ENCODE measurements around the gene GHDC. TPM values are rescaled to one million over a fixed set of nuclear protein-coding genes. Genes with fewer than 3 reads are reported as not detected.

Gene GHDC
- total and polyA plus RNA-seq, 2 of the 13 experiments (the other 11 are each of a cell fraction or from before 2014, with no cell fraction given), result 15.4 to 22.5 TPM

GRCh38 chr17:42180922-42181850 is 13.1 kb downstream of the GHDC start, which contains the start of gene KCNH4 (continued):
- TF ChIP-seq POGK (CRISPR knock-in tag; conservative IDR thresholded peaks at IDR 0.05) (no peak), ZNF562 (CRISPR knock-in tag; IDR thresholded peaks at IDR 0.05; ENCODE audit: borderline replicate concordance) (no peak), ZKSCAN5 (CRISPR knock-in tag; IDR thresholded peaks at IDR 0.05) (no peak), ZBTB26 (CRISPR knock-in tag; IDR thresholded peaks at IDR 0.05; ENCODE audit: borderline replicate concordance) (no peak), NCOA1 (CRISPR knock-in tag; IDR thresholded peaks at IDR 0.05) (no peak), CERS6 (CRISPR knock-in tag; IDR thresholded peaks at IDR 0.05) (no peak), ELF3 (CRISPR knock-in tag; IDR thresholded peaks at IDR 0.05) (no peak), FOSL1 (CRISPR knock-in tag; IDR thresholded peaks at IDR 0.05; ENCODE audit: borderline replicate concordance) (no peak), ZNF383 (CRISPR knock-in tag; IDR thresholded peaks at IDR 0.05; ENCODE audit: borderline replicate concordance) (no peak), SOX5 (CRISPR knock-in tag; IDR thresholded peaks at IDR 0.05; ENCODE audit: borderline replicate concordance) (no peak), ZBTB7B (CRISPR knock-in tag; IDR thresholded peaks at IDR 0.05) (no peak), ETV6 (CRISPR knock-in tag; conservative IDR thresholded peaks at IDR 0.05) (no peak; the same call in 1 of the 2 replicates), ZBTB2 (CRISPR knock-in tag; IDR thresholded peaks at IDR 0.05; ENCODE audit: low read depth) (0 out of 2 replicates have a peak, but pooled peaks have one; percentile 6), ZNF337 (CRISPR knock-in tag; IDR thresholded peaks at IDR 0.05; ENCODE audit: borderline replicate concordance, low read depth) (no peak), ZGPAT (CRISPR knock-in tag; IDR thresholded peaks at IDR 0.05) (no peak; the same call in 1 of the 2 replicates), NCOA2 (CRISPR knock-in tag; IDR thresholded peaks at IDR 0.05) (no peak), ZNF292 (CRISPR knock-in tag; IDR thresholded peaks at IDR 0.05; ENCODE audit: borderline replicate concordance, low read depth) (no peak), CEBPG (CRISPR knock-in tag; IDR thresholded peaks at IDR 0.05) (no peak), GABPB1 (CRISPR knock-in tag; IDR thresholded peaks at IDR 0.05) (peak; percentile 14; the same call in 1 of the 2 replicates), ZNF761 (CRISPR knock-in tag; conservative IDR thresholded peaks at IDR 0.05) (no peak; the same call in 1 of the 2 replicates), ZNF317 (CRISPR knock-in tag; IDR thresholded peaks at IDR 0.05) (no peak)
